ENCODE results near the gene SLC10A2. TPM values are rescaled to one million over a fixed set of nuclear protein-coding genes. Genes with fewer than 3 reads are reported as not detected.

Gene SLC10A2
- total RNA-seq, 2 donors from 2014 or later, result not detected

- no peak overlapping the region for H3K27ac ChIP-seq
- no peak for TF ChIP-seq CTCF (IDR thresholded peaks at IDR 0.05)
- peaks cover 0 to 3% of the 10 kb centered on the region in 2 donors for H3K4me1 ChIP-seq
These were observed 63.9 kb downstream of the SLC10A2 start for GRCh38 chr13:103002279-103002678.

GRCh38 chr13:103000157-103000556, 66.1 kb downstream of the SLC10A2 start:
- TF ChIP-seq CTCF (IDR thresholded peaks at IDR 0.05), result no peak

More at GRCh38 chr13:103002279-103002678, 63.9 kb downstream of the SLC10A2 start:
- no peaks in the 10 kb centered on the region for H3K9me3 ChIP-seq
- DNase-seq (ENCODE audit: low spot score), result no peak
- no peaks in the 10 kb centered on the region for H3K36me3 ChIP-seq
- H3K4me3 ChIP-seq, result no peak overlapping the region
- no peaks in the 10 kb centered on the region for H3K27me3 ChIP-seq

GRCh38 chr13:102999499-102999898, 66.7 kb downstream of the SLC10A2 start:
- no peak for TF ChIP-seq CTCF (IDR thresholded peaks at IDR 0.05)
- H3K36me3 ChIP-seq, result no peaks in the 10 kb centered on the region
- DNase-seq (ENCODE audit: low spot score), result no peak
- H3K27ac ChIP-seq, result no peak overlapping the region
- no peak overlapping the region for H3K4me3 ChIP-seq
- no peaks in the 10 kb centered on the region for H3K27me3 ChIP-seq
- H3K4me1 ChIP-seq, result no peaks in the 10 kb centered on the region
- H3K9me3 ChIP-seq, result peaks cover 0 to 7% of the 10 kb centered on the region in 2 donors

More at GRCh38 chr13:103000157-103000556, 66.1 kb downstream of the SLC10A2 start:
- Histone ChIP-seq H3K4me1 (peaks cover 0 to 2% of the 10 kb centered on the region in 2 donors), H3K27ac (no peak overlapping the region), H3K9me3 (peaks cover 0 to 4% of the 10 kb centered on the region in 2 donors), H3K4me3 (no peak overlapping the region), H3K36me3 (no peaks in the 10 kb centered on the region), H3K27me3 (no peaks in the 10 kb centered on the region)
- DNase-seq (ENCODE audit: low spot score), result no peak

Other genes with a start within 250 kb of the SLC10A2 start
- gene ERCC5, start 220.4 kb downstream of the SLC10A2 start, total RNA-seq, result 10 to 100 TPM; 38.2 to 40.0 TPM

All from right atrium auricular region (tissue), 2 donors.